Stimulated activated CD8-positive, alpha-beta memory T cell treated with anti-CD3 and anti-CD28 coated beads, Interleukin-4, amount 100 ng/mL, for 1 hour (primary cell): ENCODE data around the gene KCNG2.

ENCODE experiments used
- DNase-seq, 2 donors: peaks; one replicate each; pipeline ENCODE4 v3.0.0-alpha.2; 2020; ENCODE audit warnings: low read depth in 2 of 2, low spot score in 1 of 2

The KCNG2 gene

DNA sequence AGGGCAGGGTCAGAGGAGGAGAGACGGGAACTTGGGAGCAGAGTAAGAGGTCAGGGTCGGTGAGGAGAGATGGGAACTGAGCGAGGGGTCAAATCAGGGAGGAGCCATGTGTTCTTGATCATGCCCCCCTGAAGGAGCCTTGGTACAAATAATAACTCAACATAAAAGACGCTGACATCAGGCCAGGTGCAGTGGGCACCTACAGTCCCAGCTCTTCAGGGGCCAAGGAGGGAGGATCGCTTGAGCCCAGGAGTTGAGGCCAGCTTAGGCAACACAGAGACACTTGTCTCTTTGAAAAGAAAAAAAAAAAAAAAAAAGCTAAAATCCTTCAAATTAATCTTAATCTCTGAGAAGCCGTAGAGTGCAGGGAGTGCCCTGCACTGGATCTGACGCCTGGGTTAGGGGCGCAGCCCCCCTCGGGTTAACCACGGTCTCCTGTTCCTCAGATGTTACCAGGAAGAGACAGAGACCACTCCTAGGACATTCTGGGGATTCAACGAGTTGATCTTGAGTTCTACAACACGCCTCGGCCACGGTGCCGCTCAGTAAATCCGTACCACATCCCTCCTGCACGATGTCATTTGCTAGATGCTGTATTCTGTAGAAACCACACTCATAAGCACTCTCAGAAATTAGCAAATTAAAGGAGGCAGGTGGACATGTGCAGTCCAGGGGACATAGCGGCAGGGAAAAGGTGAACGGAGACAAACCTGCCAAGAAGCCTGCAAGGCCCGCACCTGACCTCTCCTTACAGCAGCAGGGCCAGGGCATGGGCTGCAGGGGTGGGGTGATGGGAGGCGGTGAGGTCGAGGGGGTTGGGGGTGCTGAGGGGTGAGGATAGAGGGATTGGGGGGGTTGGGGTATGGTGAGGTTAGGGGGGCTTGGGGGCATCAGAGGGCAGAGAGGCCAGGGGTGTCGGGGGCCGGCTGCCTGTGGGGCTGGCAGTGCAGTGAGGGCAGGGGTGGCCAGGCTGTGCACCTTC is 124.5 kb downstream of the KCNG2 start:
- DNase-seq = no peak

DNA sequence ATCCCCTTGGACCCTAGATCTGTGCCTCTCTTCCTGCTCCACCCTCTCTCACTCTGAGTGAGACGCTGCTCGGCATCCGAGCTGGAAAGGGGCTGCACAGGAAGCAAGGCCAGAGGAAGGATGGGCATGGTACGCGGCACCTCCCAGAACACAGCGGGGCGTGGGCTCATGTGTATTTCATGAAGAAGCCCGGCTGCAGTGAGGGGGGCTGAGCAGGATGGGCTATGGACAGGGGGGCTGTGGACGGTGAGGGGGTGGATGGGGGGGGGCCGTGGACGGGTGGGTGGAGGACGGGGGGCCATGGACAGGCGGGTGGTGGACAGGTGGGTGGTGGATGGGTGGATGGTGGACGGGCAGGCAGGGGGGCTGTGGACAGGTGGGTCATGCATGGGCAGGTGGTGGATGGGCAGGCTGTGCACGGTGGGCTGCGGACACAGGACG is 125.3 kb downstream of the KCNG2 start:
- no peak for DNase-seq

DNA sequence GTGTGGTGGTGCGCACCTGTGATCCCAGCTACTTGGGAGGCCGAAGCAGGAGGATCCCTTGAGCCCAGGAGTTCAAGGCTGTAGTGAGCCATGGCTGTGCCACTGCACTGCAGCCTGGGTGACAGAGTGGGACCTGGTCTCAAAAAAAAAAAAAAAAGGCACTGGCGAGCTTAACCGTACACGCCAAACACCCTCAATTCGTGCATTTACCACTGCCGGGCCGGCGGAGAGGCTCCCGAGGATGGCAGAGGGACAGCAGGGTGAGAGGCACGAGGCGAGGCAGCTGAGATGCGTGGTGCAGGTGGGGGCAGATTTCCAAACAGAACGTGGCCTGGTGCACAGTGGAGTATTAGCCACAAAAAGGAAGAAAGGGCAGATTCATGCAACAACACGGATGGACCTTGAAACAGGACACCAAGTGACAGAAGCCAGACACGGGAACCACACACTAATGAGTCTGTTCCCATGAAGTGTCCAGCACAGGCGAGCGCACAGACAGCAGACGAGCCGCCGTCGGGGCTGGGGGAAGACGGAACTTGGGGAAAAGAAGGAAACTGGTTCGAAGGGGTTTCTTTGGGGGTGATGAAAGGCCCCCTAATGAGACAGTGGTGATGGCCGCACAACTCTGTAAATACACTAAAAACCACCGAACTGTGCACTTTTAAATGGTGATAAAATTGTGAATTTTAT is 126.3 kb downstream of the KCNG2 start:
- no peak for DNase-seq

DNA sequence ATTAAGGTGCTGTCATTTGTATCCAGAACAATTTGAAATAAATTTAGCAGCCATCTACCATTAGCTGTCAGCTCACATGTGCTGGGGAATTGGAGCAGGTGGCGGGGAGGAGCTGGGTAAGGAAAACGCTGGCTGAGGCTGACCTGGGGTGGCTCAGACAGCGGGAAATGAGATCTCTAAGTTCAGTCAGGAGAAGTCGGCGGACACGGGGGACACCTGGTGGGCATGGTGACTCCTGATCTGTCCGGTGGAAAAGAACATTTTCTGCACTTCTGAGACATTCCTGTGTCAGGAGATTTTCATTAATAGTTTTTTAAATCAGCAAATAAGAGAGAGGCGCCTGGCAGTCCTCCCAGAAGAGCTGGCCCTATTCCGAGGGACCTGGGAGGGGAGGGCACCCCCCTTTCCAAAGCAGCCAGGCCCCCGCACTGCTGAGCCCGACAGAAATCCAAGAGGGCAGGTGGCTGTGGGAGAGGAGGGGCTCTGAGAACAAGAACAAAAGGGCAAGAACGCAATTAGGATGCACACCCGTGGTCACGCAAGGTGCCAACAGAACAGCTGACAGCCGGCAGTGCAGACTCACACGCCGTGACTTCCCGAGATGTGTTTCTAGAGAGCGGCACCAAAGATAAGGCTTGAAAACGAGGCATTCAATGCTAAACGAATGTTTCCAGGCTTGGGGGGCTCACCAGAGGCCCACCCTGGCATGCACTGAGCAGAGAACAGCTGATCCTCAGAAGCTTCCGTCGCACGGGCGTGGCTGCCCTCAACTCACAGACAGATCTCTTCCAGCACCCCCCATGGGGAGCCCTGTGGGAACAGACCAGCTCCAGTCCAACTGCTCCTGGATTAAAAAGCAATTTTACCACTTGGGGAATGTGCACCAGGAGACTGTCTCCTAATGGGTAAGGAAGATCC is 127.3 kb downstream of the KCNG2 start:
- no peak for DNase-seq

DNA sequence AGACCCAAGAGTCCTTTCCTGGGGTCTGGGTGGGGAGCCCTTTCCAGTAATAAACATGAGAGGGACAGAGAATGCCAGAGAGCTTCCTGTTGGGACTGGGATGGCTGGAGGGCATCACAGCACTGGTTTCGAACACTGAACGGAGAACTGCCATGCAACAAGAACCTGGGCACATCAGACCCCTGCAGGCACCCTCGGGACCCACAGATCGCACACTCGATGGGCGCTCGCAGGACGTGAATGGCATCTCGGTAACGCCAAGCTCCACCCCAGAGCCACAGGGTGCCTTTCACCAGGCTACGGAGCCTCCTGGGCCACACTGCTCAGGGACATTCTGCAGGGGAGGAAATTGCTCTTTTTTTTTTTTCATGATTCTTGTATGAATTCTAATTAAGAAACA is 128.6 kb downstream of the KCNG2 start:
- DNase-seq = no peak

DNA sequence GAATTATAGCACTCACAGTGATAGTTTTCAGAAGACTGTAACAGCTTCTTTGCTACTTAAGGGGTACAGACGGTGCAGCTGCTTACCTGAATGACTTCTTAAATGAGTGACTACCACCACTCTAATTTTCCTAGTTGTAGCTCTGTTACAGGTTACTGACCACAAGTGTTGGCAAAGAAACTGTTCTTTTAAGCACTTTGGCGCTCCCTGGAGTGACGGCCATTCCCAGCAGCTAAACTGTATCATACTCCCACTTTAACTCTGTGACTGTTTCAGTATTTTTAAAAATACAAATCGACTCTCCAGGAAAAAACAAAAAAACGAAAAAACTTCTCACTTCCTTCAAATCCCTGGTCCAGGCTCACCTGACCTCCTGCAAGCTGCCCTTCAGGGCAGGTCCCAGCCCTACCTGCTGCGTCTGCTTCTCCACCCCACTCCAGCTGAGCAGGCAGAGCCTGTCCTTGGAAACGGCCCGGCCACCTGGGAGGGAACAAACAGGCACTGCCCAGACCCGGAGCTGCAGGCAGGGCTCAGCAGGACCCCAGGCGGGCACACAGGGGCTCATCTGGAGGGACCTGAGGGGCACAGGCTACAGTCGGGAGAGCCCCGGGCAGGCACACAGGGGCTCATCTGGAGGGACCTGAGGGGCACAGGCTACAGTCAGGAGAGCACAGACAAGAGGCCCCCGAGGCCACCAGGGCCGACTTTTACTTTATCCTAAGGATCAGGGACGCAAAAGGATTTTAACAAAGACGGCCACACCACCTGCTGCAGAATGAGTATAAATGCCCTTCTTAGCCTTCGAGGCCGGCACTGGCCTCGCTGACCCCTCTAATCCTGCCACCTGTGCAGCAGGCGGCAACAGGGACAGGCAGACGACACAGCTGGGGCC is 129.2 kb downstream of the KCNG2 start:
- no peak for DNase-seq

DNA sequence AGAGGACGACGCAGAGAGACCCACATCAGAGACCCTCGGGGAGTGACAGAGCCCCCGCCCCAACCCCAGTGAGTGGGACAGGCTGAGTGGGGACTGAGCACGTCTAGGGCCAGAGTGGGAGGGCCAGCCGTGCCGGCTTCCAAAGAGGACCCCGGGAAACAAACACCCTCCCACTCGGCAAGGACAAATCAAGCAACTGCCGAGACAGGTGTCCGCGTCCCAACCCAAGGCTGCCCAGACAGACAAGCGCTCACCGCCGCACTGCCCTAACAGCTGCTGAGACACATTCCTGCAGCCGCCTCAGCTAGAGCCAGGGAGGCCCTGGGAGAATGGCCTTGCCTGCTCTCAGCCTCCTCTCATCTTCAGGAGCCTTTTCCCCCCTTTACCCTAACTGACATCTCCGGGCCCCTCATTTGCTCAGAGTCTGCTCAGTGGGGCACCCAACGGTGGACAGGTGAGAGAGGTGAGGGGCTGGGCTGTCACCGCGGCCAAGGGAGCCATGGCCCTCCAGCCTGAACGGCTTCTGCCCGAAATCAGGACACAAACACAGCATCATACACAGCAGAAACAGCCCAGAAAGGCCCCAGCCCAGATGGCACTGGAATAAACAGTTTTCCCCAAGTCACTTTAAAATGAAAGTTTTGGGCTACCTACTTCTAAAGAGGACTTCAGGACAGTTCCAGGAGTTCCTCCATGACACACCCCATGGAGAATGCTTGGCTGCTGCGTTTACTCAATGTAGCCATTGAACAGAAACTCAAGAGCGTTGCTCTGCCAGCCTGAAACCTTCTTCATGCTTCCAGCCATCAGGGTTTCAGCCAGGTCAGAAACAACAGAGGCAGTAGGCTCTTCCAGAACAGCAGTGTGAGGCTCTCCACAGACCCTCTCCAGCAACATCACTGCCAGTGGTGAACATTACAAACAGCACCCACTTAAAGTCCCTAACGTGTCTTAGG is 130.1 kb downstream of the KCNG2 start:
- DNase-seq = no peak

DNA sequence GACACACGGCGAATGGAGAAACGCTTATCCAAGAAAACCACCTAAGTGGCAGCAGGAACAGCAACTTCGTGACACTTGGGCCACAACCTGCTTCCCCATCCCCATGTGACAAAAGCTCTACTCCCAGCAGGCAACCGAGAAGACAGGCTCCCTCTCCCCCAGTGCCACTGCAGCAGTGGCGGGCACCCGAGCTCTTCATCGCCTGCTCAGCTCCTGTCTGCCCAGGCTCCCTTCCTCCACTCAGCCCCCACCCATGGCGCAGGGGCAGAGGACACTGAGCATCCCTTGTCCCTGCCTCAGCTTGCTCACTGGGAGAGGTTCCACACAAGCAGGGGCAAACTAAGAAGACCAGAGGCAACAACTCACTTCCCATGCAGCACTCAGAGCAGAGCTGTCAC is 130.8 kb downstream of the KCNG2 start:
- DNase-seq = no peak

DNA sequence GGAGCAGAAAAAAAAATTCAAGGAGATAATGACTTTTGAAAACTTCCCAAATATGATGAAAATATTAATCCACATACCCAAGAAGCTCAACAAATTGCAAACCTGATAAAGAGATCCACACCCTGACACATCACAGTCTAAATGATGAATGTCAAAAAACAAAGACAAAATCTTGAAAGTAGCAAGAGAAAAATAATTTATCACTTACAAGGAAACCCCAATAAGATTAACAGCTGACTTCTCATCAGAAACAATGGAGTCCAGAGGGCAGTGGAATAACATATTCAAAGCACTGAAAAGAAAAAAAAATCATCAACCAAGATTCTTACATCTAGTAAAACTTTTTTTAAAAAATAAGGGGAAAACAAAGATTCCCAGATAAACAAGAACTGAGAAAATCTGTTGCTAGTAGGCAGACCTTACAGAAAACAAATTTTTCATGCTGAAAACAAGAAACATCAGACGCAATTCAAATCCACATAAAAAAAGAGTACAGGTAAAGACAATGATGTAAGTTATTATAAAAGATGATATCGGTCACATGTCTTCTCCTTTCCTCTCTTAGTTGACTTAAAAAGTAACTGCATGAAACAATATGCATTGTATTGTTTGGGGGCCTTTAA is 132.4 kb downstream of the KCNG2 start:
- DNase-seq = no peak

DNA sequence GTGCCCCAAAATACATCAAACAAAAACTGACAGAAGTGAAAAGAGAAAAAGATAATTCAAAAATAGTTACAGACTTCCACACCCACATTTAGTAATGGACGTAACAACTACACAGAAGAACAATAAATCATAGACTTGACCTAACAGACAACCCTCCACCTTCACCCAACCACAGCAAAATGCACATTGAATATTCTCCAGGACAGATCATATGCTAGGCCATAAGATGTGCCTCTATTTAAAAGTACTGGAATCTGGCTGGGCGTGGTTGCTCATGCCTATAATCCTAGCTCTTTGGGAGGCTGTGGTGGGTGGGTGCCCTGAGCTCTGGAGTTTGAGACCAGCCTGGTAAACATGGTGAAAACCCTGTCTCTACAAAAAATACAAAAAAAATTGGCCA is 133.7 kb downstream of the KCNG2 start:
- DNase-seq = no peak

DNA sequence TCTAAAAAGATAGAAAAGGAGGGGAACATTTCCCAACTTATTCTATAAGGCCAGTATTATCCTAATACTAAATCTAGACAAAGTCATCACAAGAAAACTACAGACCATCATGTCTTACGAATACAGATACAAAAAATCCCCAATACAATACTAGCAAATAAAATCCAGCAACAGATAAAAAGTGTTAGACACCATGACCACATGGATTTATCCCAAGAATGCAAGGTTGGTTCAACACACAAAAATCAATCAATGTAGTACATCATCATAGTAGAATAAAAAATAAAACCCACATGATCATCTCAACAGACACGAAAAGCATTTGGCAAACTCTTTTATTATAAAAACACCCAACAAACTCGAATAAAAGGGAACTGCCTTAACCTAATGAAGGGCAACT is 135.2 kb downstream of the KCNG2 start:
- DNase-seq = no peak

DNA sequence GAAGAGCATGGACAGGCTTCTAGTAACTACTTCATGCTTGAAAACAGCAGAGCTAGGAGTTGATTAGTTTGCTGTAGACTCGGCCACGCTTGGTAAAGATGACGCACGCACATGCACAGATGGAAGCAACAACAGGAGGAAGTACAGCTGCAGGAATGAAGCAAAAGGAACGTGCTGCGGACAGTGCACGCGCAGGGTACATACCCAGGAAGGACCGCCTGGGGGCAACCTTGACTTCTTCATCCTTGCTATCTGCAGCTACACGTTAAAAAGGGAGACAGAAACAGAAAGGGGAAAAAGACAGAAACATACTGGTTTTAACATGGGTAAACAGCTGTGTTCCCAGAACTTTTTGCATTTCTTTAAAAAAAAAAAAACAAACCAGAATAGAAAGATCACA is 136.0 kb downstream of the KCNG2 start:
- DNase-seq = no peak

DNA sequence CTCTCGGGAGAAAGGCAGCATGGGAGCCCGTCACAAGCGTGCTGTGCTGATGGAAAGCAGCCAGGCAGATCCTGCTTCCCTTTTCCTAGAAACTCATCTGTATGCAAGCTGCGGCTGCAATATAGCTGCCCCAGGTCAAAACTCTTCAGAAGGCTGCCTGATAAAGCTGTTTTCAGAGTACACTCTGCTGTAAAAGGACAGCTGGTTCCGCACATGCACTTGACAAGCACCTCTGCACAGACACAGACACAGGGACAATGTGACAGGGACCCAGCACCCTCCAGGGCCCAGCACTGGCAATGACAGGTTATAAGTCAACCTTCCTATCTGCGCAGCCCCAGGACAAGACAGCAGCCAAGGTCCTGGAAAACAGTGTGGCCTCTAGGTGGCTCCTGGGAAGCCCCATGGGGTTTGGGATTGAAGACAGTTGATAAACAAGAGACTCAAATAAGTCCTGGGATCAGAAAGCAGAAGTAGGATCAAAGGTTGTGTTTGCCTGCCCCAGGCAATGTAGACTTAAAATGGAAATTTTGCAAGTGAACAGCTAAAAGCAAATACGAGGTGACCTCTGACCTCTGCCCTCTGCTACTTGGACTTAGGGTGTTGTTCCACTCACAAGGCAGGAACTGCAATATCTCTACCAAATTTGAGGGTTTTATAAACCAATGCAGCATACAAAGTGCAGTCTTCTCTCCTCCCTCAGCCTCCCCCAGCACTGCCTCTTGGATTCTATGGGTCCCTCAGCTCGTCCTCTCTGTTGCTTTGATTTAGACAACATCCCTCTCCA is 136.8 kb downstream of the KCNG2 start:
- DNase-seq = no peak

DNA sequence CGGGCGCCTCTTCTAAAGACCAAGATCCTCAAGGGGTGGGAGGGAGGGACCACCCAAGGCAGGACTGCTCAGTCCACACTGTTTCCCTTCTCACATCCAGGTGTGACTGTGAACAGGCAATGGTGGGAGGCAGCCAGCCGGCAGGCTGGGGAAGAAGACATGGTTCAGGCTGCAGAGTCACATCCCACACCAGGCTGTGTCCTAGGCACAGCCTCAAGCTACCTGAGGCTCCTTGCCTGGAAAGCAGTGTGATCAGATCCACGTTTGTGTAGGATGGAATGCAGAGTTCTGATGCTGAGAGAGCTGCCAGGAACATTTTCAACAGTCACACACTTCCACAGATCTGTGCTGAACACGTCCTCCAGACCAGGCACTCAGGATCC is 137.4 kb downstream of the KCNG2 start:
- no peak for DNase-seq

DNA sequence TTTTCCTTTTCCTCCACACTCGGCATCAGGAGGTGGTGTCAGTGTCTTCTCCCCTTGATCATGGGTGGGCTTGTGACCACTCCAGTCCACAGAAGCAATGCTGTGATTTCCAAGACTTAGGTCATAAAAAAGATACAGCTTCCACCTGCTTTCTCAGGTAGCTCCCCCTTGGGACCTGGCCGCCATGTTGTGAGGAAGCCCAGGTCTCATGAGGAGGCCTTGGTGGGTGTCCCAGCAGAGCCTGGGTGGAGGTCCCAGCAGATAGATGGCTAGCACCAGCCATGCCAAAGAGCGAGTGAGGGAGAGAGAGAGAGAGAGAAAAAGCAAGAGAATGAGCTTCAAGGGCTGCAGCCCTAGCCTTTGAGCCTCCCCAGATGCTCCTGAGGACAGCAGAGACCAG is 137.8 kb downstream of the KCNG2 start:
- DNase-seq = no peak

DNA sequence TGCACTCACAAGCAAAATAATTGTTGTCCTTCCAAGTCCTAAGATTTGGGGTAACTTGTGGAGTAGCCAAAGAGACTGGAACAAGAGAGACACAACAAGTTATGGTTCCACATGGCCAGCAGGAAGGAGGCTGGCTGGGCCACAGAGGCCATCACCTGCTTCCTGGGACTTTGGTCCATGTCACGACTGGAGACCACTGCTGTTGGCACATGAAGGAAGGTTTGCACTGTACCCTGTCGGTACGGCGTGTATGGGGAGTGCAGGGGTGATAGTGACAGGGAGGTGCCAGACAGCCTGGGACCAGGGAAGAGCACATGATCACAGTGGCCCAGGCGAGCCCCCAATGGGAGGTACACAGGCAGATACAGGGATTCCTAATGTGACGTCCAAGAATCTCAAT is 138.2 kb downstream of the KCNG2 start:
- DNase-seq = no peak

DNA sequence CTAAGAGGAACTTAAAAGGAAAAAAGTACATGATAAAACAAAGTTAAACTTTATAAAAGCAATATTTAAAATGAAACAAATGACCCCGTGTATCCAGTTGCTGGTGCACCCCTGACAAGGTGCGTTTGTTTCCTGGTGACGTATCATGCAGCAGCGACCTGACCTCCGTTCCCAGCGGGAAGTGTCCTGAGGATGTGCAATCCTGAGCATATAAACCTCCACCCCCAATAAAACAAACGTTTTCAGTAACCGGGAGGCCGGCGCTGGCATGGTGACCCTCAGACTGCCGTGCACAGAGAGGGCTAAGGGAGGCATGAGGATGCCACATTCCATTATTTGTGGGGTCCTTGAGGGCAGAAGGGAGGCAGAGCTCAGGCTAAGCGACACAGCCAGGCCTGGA is 138.9 kb downstream of the KCNG2 start:
- DNase-seq = no peak
